SH-SY5Y (cell line): ENCODE results near the gene ARHGEF16.

Experiments used
- GATA2 ChIP-seq: IDR thresholded peaks from 2 replicates; pipeline ENCODE4 v1.6.1; 2011; ENCODE audit warnings: mild to moderate bottlenecking, low read depth, low read length
- GATA3 ChIP-seq: IDR thresholded peaks from 2 replicates; pipeline ENCODE4 v1.6.1; 2011; ENCODE audit warnings: low read depth, mild to moderate bottlenecking, low read length, moderate library complexity

The ARHGEF16 gene

GRCh38 chr1:3429766-3430165, 24.7 kb upstream of the ARHGEF16 start:
- TF ChIP-seq GATA3 (no peak), GATA2 (no peak)

DNA sequence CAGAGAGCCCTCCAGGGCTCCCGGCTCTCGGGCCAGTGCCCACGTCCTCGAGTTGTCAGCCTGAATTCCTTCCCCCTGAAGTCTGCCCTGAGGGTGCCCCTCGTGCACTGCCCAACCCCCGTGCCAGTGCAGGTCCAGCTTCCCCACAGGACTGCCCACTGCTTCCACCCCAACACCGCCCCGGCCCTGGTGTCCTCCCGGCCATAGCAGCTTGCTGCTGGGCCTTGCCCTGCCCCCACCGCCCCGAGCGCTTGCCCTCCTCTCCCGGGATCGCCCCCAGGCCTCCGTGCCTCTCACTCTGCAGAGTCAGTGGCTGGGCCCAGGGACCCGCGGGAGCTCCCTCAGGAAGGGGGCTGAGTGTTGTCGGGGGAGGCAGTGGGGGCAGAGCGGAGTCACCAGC, 24.1 kb upstream of the ARHGEF16 start:
- no peak for TF ChIP-seq GATA2
- no peak for TF ChIP-seq GATA3

DNA sequence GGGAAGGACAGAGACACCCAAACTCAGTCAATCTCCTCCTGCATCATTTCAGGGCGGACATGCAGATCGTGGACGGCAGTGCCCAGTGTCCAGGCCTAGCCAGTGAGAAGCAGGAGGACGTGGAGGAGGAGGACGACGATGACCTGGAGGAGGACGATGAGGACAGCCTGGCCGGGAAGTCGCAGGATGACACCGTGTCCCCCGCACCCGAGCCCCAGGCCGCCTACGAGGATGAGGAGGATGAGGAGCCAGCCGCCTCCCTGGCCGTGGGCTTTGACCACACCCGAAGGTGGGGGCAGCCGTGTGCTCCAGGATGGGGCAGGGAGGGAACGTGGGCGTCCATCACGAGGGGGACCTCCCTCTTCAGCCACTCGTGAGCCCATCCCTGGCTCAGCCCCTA, 23.6 kb upstream of the ARHGEF16 start:
- TF ChIP-seq GATA3 (no peak), GATA2 (no peak)

DNA sequence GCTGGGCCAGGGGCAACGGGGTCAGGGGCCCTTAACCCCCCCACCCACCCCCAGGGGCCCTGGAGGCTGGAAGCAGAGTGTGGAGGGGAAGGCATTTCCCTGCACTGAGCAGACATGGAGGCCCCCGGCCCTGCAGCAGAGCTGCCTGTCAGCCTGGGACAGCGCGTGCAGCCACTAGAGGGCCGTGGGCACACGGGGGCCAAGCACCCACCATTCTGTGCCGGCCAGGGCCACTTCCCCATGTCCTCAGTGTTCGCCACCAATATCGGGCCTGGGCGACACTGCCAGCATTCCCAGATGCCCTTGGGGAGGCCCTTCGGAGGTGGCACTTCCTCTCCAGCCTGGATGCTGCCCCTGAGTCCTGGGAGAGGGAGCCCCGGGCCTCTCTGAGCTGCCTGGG, 23.2 kb upstream of the ARHGEF16 start:
- TF ChIP-seq GATA2 (no peak), GATA3 (no peak)

DNA sequence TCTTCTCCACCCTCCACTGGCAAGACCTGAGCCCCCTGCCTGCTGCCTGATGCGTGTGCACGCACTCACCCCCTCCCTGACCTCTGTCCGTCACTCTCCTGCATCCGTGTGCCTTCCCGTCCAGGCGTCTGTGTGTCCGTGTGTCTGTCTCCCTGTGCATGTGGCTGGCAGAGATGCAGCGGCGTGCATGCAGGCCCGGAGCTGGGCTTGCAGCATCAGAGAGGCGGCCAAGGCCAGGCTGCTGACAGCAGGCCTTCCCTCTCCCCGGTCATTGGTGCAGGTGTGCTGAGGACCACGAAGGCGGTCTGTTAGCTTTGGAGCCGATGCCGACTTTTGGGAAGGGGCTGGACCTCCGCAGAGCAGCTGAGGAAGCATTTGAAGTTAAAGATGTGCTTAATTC, 22.8 kb upstream of the ARHGEF16 start:
- TF ChIP-seq GATA2, result no peak
- no peak for TF ChIP-seq GATA3

DNA sequence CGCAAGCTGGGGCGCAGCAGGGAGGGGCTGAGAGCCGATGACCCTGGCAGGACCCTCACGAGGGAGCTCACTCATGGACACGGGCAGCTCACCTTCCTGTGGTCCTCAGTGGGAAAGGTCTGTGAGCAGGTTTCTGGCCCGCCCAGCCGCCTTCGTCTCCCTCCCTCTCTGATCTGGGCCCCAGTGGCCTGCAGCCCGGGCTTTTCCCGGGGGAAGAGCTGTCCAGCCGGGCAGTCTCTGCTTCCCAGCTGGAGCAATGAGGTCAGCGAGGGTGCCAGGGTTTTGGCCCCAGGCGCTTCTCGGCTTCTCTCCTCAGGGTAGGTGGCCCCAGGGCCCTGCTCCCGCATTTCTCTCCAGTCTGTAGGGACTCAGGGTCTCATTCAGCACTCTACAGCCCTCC, 22.2 kb upstream of the ARHGEF16 start:
- no peak for TF ChIP-seq GATA3
- no peak for TF ChIP-seq GATA2

DNA sequence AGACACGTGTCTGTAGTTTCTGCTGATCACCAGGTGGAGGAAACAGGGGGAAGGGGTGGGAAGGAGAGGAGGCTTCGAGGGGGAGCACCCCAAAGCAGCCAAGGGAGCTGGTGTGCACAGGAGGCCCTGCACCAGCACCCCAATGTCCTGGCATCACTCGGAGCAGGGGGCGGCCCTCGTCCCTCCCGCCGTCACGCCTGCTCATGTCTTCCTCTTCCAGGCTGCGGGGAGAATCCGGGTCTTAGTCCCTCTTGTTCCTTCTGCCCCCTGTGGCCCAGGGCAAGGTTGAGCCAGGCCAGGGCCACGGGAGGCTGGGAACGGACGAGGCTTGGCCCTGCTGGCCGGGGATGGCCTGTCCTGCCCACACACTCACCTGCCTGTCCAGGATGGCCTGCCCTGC, 21.4 kb upstream of the ARHGEF16 start:
- TF ChIP-seq GATA2, result no peak

- TF ChIP-seq GATA2 (no peak), GATA3 (no peak)
Measured at GRCh38 chr1:3433596-3434320, 20.7 kb upstream of the ARHGEF16 start.

DNA sequence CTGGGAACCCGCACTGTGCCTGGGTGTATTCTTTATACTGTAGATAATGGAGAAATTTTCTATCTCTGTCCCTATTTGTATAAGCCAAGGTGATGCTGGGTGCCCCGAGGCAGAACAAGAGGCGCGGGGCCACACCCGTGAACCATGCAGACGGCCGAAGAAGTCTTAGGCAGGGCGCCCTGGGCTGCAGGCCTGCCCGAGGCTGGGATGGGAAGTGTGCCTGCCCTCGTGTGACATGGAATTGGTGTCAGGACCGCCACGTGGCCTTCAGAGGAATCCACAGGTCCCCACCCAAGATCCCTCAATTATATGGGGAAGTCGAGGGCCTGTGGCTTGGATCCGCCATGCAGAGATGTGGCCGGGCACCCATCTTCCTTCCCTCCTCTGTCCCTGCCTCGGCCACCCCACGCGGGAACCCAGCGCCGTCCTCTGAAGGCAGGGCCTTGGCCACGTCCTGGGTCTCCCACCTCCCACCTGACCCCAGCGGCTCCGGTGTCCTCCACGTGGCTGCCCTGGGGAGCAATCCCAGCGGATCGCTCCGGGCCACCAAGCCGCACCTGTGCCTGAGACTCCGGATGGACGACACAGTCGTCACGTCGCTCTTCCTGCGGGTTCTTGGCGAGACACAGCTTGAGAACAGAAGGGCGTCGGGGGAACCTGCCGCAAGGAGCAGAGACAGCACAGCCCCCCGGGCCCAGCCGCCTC, 19.9 kb upstream of the ARHGEF16 start:
- TF ChIP-seq GATA3, result no peak
- TF ChIP-seq GATA2, result no peak

GRCh38 chr1:3435666-3436065, 18.8 kb upstream of the ARHGEF16 start:
- TF ChIP-seq GATA3 (no peak), GATA2 (no peak)

GRCh38 chr1:3436451-3436850, 18.0 kb upstream of the ARHGEF16 start:
- no peak for TF ChIP-seq GATA2
- TF ChIP-seq GATA3, result no peak

- TF ChIP-seq GATA2 (no peak), GATA3 (no peak)
Measured at GRCh38 chr1:3436901-3437300, 17.6 kb upstream of the ARHGEF16 start.

DNA sequence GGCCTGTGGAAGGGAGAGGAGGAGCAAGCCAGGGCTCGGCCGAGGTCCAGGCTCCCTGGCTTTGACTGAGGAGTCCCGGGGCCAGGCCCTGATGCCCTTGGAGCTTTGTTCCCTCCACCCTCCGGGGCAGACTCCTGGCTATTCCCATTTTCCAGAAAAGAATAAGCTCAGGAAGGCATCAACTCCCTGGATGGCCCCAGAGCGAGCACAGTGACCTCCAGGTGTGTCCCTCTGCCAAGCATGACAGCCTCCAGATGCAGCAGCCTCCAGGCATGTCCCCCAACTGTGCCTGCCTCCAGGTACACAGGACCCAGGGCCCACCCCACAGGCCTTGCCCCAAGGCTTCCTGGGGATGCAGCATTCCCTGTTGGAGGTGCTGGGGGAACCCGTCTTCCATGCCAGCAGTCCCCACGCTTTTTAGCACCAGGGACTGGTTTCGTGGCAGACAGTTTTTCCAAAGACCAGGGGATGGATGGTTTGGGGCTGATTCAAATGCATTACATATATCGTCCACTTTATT, 15.7 kb upstream of the ARHGEF16 start:
- no peak for TF ChIP-seq GATA2
- no peak for TF ChIP-seq GATA3

DNA sequence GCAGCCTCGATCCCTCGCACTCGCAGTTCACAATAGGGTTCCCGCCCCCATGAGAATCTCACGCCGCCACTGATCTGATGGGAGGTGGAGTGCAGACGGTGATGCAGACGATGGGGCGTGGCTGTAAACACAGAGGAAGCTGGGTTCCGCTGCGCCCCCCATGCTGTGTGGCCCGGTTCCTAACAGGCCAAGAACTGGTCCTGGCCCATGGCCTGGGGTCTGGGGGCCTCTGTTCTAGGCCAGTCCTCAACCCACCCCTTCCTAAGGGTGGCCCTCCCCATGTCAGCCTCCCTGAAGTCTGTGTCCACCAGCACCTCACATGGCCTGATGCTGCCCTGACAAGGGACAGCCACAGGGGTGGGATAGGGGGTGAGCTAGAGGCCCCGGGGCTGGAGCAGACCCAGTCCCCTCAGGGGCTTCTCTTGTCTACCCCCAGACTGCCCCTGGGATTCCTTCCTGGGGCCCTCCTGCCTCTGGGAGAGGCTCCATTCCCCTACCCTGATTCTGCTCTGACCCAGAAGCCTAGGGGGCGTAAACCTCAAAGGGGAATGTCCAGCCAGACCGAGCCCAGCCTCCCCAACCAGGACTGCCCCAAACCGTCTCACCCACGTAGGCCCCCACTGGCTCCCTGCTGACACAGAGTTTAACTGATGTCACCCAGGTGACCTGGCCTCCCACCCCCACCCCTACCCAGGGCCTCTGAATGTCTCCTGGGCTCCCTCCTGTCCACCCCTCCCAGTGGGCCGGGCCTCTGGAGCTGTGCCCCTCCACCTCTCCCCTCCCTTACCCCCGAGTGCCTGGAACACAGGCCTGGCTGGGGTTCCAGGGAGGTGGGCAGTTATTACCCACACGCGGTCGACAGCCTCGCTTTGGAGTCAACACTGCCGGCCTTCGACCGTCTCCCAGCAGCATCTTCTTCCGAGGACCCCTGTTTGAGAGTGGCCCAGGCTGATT, 14.8 kb upstream of the ARHGEF16 start:
- no peak for TF ChIP-seq GATA2
- TF ChIP-seq GATA3, result no peak
